Activated B cell treated with CpG ODN at 0.5 μM for 24 hours (primary cell): Measurements from ENCODE around the gene PDILT. TPM values are rescaled to one million over a fixed set of nuclear protein-coding genes. Genes with fewer than 3 reads are reported as not detected.

Source experiments
- ATAC-seq: fragments of 200-7000 bp; cut with Tn5 transposase; one replicate; pipeline ENCODE4 v1.10.0; 2021; ENCODE audit warnings: low read depth, mild to moderate bottlenecking, moderate library complexity
- CTCF ChIA-PET: fragments of 350-600 bp; sonication (Branson Sonifier 250); formaldehyde crosslinking; loops from one replicate; lab custom pipeline; 2021; ENCODE audit warnings: antibody characterized with exemption; lab: Charles Lee
- POLR2A ChIA-PET: fragments of 350-600 bp; sonication (Branson Sonifier 250); formaldehyde crosslinking; loops from one replicate; lab custom pipeline; 2021; ENCODE audit warnings: antibody characterized with exemption; lab: Charles Lee
- DNase-seq: peaks from one replicate; pipeline ENCODE4 v3.0.0; 2022
- H3K27ac Mint-ChIP-seq: one replicate; pipeline ENCODE4 v1.8.0; 2020; ENCODE audit warnings: mixed read lengths
- H3K27me3 Mint-ChIP-seq: one replicate; pipeline ENCODE4 v1.8.0; 2021; ENCODE audit warnings: mixed read lengths
- H3K36me3 Mint-ChIP-seq: one replicate; pipeline ENCODE4 v1.8.0; 2021; ENCODE audit warnings: low read depth, mixed read lengths
- H3K4me1 Mint-ChIP-seq: one replicate; pipeline ENCODE4 v1.8.0; 2021; ENCODE audit warnings: mixed read lengths
- H3K4me3 Mint-ChIP-seq: one replicate; pipeline ENCODE4 v1.8.0; 2020; ENCODE audit warnings: mild to moderate bottlenecking, mixed read lengths
- H3K9me3 Mint-ChIP-seq: one replicate; pipeline ENCODE4 v1.8.0; 2020; ENCODE audit warnings: mixed read lengths
- CTCF ChIP-seq: fragments of 200-600 bp; IDR thresholded peaks from one replicate; pipeline ENCODE4 v1.8.0; 2022; ENCODE audit warnings: antibody characterized with exemption, mild to moderate bottlenecking
- intact Hi-C: fragments of 100-400 bp; cut with micrococcal nuclease; formaldehyde crosslinking; loops from one replicate; pipeline ENCODE4 v1.15.1; 2024
- total RNA-seq: library from RNA; stranded (reverse); gene quantifications from 2 replicates; pipeline ENCODE4 v1.2.3, GENCODE V29; 2022

The PDILT gene
- total RNA-seq, 1 donor from 2014 or later, result not detected

DNA sequence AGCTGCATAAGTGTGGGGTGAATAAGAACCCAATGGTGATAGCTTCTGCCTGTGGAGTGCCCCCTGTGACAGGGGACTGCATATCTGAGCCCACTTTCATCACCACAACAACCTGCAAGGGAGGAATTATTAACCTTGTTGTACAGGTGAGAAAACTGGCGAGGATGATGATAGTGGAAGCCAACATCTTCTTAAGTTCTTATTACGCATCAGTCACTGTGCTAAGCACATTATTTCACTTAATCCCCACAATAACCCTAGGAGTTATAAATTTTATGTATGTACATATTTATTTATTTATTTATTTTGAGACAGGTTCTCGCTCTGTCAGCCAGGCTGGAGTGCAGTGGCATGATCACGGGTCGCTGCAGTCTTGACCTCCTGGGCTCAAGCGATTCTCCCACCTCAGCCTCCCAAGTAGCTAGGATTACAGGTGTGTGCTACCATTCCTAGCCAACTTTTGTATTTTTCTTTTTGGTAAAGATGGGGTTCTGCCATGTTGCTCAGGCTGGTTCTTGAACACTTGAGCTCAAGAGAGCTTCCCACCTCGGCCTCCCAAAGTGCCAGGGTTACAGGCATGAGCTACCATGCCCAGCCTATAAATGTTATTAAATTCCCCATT is 7.6 kb downstream of the PDILT start:
- no peaks in the 10 kb centered on the region for H3K27me3 Mint-ChIP-seq
- H3K4me3 Mint-ChIP-seq, result no peak overlapping the region
- H3K9me3 Mint-ChIP-seq, result no peaks in the 10 kb centered on the region
- POLR2A ChIA-PET, result no interaction called here
- no peak overlapping the region for H3K27ac Mint-ChIP-seq
- TF ChIP-seq CTCF, result no peak
- DNase-seq, result no peak
- no peak for ATAC-seq
- H3K4me1 Mint-ChIP-seq, result no peaks in the 10 kb centered on the region
- no peaks in the 10 kb centered on the region for H3K36me3 Mint-ChIP-seq
- intact Hi-C loops, result no loop called here
- CTCF ChIA-PET, result no interaction called here

GRCh38 chr16:20395946-20396345 is 8.6 kb downstream of the PDILT start:
- H3K9me3 Mint-ChIP-seq, result no peaks in the 10 kb centered on the region
- H3K27me3 Mint-ChIP-seq, result no peaks in the 10 kb centered on the region
- ChIA-PET CTCF (no interaction called here), POLR2A (no interaction called here)
- intact Hi-C loops, result no loop called here
- H3K4me1 Mint-ChIP-seq, result no peaks in the 10 kb centered on the region
- no peaks in the 10 kb centered on the region for H3K36me3 Mint-ChIP-seq
- DNase-seq (no peak), ATAC-seq (no peak)
- no peak overlapping the region for H3K4me3 Mint-ChIP-seq
- H3K27ac Mint-ChIP-seq, result no peak overlapping the region
- no peak for TF ChIP-seq CTCF

- no peak for TF ChIP-seq CTCF
- no peak overlapping the region for H3K4me3 Mint-ChIP-seq
- no peaks in the 10 kb centered on the region for H3K36me3 Mint-ChIP-seq
- H3K4me1 Mint-ChIP-seq, result no peaks in the 10 kb centered on the region
- ATAC-seq, result no peak
- no peaks in the 10 kb centered on the region for H3K27me3 Mint-ChIP-seq
- CTCF ChIA-PET, result interaction anchor here (0.9 to 2.0 kb wide), 3 partner anchors 8 to 10 kb away, joined by 4 to 6 read pairs (median 4); no protein-coding TSS in a partner anchor
- intact Hi-C loops, result no loop called here
- no peaks in the 10 kb centered on the region for H3K9me3 Mint-ChIP-seq
- no peak for DNase-seq
- H3K27ac Mint-ChIP-seq, result no peak overlapping the region
- POLR2A ChIA-PET, result no interaction called here
These were observed 10.5 kb downstream of the PDILT start for GRCh38 chr16:20393801-20394577.

DNA sequence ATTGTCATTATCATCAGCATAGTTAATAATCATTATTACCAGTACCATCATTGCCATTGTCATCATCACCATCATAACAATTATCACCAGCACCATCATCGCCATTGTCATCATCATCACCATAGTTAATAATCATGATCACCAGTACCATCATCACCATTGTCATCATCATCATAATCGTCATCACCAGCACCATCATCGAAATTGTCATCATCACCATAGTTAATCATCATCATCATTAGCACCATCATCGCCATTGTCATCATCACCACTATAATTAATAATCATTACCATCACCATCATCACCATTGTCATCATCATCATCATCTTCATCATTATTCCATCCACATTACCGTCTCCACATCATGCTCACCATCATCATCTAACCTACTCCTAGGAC is 13.5 kb downstream of the PDILT start:
- no peaks in the 10 kb centered on the region for H3K36me3 Mint-ChIP-seq
- no peaks in the 10 kb centered on the region for H3K4me1 Mint-ChIP-seq
- no peaks in the 10 kb centered on the region for H3K9me3 Mint-ChIP-seq
- no peak overlapping the region for H3K27ac Mint-ChIP-seq
- POLR2A ChIA-PET, result no interaction called here
- CTCF ChIA-PET, result no interaction called here
- peaks cover 12% of the 10 kb centered on the region for H3K27me3 Mint-ChIP-seq
- DNase-seq (no peak), ATAC-seq (no peak)
- no peak for TF ChIP-seq CTCF
- intact Hi-C loops, result no loop called here
- H3K4me3 Mint-ChIP-seq, result no peak overlapping the region

DNA sequence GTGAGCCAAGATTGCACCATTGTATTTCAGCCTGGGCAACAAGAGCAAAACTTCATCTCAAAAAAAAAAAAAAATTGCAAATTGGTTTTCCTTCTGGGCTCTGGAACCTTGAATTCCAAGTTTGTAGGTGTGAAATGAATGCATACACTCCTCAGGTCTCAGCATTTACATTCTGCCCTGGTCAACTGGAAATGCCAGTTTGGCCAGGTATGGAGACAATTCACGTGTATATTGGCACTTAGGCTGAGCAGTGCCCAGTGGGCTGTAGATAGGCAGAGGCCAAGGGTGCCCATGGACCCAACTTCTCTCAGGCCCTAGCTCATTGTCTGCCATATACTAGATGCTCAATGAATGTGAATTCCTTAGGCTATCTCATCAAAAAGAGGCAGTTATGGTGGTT is 15.7 kb downstream of the PDILT start:
- no peaks in the 10 kb centered on the region for H3K4me1 Mint-ChIP-seq
- TF ChIP-seq CTCF, result no peak
- H3K27ac Mint-ChIP-seq, result no peak overlapping the region
- DNase-seq (no peak), ATAC-seq (no peak)
- H3K36me3 Mint-ChIP-seq, result no peaks in the 10 kb centered on the region
- intact Hi-C loops, result loop anchor here (10.0 kb wide), 1 partner anchor 306 kb away; the partner anchor contains the start of gene ACSM1
- POLR2A ChIA-PET, result no interaction called here
- H3K4me3 Mint-ChIP-seq, result no peak overlapping the region
- CTCF ChIA-PET, result interaction anchor here (0.7 kb wide), 1 partner anchor 13 kb away, joined by 3 read pairs; no protein-coding TSS in a partner anchor
- peaks cover 12% of the 10 kb centered on the region for H3K27me3 Mint-ChIP-seq
- H3K9me3 Mint-ChIP-seq, result no peaks in the 10 kb centered on the region
